Stimulated activated CD4-positive, alpha-beta T cell treated with anti-CD3 and anti-CD28 coated beads, Interleukin-4, amount 100 ng/mL, for 24 hours (primary cell): ENCODE results near the gene ZGPAT.
"Not testable (repeated sequence)": the region's sequence is repeated elsewhere in the genome, so short reads cannot be mapped to it uniquely, and the experiment has no call there.

ENCODE experiments used
- DNase-seq: peaks from one replicate; pipeline ENCODE4 v3.0.0-alpha.2; 2020

ZGPAT gene

GRCh38 chr20:63705232-63706026 is 2.4 kb upstream of the ZGPAT start:
- no peak for DNase-seq

DNA sequence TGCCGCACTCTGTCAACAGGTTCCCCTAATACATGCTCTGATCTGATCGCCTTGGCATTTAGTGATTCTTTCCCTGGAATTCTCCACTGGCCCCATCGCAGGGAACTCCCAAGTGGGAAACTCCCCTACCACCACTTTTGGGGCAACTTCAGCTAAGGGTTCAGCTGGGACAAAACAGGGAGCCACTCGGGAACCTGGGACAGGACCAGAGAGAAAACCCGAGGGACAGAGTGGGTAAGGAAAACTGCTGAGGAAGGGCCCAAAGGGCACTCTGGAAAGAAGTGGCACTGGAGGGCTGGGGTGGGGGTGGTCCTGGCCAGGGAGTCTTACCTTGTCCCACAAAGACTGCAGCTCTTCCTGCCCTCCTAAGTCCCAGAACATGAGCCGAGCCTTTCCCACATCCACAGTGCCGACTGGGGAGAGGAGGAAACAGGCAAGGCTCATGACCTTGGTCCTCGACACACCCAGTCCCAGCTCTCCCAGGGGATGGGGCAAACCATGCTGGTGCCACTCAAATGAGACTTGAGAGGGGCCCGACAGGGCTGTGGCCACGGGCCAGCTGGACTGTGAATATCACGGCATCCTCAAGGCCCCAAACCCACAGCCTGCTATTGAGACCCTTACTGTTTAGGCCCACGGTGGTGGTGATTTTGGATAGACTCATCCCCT is 1.7 kb upstream of the ZGPAT start:
- DNase-seq: no peak

GRCh38 chr20:63706852-63707557 is 834 bp upstream of the ZGPAT start:
- peak; percentile 70 for DNase-seq

- DNase-seq: no peak
Measured at GRCh38 chr20:63708301-63709148, 686 bp downstream of the ZGPAT start.

DNA sequence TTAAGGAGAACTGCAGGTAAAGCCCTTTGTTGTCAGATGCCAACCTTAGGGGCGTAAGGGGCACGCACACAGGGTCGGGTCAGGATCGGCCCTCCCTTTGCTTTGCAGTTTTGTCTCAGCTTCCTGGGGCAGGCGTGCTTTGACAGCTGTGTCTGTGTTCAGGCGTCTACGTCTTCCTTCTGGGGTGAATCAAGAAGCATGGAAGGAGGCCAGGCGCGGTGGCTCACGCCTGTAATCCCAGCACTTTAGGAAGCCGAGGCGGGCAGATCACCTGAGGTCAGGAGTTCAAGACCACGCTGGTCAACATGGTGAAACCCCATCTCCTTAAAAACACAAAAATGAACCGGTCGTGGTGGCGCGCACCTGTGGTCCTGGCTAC is 1.3 kb downstream of the ZGPAT start:
- no peak for DNase-seq

DNA sequence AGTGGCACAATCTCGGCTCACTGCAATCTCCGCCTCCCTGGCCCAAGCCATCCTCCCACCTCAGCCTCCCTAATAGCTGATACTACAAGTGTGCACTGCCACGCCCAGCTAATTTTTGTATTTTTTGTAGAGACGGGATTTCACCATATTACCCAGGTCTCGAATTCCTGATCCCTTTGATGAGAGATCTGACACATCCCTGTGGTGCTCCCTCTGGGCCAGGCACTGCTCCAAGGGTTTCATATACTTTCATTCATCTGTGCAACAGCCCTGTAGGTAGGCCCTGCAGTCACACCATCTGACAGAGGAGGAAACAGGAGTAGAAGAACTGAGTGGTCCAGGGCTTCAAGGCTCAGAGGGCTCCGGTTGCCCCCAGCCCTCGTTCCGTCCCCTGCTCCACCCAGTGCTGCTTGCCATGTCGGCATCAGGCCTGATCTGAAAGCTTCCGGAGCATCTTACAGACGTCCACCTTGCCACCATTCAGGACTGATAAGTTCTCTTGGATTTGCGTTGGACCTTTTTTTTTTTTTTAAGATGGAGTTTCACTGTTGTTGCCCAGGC is 3.3 kb downstream of the ZGPAT start:
- no peak for DNase-seq

- DNase-seq: no peak
Measured at GRCh38 chr20:63712191-63712590, 4.4 kb downstream of the ZGPAT start.

DNA sequence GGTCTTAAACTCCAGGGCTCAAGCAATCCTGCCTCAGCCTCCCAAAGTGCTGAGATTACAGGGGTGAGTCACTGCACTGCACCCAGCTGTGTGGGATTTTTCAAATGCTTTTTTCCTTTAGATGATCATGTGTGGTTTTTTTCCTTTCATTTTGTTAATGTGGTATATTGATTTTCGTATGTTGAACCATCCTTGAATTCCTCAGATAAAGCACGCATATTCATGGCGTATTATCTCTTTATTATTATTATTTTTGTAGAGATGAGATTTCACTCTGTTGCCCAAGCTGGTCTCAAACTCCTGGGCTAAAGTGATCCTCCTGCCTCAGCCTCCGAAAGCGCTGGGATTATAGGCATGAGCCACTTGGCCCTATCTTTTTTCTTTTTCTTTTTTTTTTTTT is 7.0 kb downstream of the ZGPAT start:
- DNase-seq: no peak

GRCh38 chr20:63718996-63719395 is 11.2 kb downstream of the ZGPAT start:
- DNase-seq: no peak

- not testable (repeated sequence) for DNase-seq
Measured at GRCh38 chr20:63722967-63723622, 15.3 kb downstream of the ZGPAT start.

DNA sequence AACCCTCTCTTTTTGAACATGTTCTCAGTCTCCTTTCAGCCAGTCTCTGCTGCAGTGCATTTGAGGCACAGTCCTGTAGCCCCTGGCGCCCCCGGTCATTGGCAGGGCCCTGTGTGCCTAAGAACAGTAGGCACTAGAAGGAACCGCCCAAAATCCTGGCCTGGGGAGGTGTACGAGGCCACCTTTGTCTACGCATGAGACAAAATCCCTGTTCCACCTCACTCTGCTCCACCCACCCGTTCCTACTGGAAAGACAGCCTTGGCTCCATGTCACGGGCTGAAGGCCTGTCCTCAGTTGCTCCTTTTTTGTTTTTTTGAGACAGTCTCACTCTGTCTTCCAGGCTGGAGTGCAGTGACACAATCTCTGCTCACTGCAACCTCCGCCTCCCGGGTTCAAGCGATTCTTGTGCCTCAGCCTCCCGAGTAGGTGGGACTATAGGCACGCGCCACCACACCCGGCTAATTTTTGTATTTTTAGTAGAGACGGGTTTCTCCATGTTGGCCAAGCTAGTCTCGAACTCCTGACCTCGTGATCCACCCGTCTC is 22.4 kb downstream of the ZGPAT start:
- not testable (repeated sequence) for DNase-seq

DNA sequence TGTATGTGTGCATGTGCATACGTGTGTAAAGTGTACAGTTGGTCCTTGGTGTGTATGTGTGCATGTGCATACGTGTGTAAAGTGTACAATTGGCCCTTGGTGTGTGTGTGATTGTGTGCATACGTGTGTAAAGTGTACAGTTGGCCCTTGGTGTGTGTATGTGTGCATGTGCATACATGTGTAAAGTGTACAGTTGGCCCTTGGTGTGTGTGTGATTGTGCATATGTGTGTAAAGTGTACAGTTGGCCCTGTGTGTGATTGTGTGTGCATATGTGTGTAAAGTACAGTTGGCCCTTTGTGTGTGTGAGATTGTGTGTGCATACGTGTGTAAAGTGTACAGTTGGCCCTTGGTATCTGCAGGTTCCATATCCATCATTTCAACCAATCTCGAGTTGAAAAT is 23.6 kb downstream of the ZGPAT start:
- DNase-seq: no peak

- no peak for DNase-seq
Measured at GRCh38 chr20:63732118-63733095, 24.6 kb downstream of the ZGPAT start.

- no peak for DNase-seq
Measured at GRCh38 chr20:63733117-63733516, 25.3 kb downstream of the ZGPAT start.

- DNase-seq: no peak
Measured at GRCh38 chr20:63733579-63734081, 25.8 kb downstream of the ZGPAT start.

DNA sequence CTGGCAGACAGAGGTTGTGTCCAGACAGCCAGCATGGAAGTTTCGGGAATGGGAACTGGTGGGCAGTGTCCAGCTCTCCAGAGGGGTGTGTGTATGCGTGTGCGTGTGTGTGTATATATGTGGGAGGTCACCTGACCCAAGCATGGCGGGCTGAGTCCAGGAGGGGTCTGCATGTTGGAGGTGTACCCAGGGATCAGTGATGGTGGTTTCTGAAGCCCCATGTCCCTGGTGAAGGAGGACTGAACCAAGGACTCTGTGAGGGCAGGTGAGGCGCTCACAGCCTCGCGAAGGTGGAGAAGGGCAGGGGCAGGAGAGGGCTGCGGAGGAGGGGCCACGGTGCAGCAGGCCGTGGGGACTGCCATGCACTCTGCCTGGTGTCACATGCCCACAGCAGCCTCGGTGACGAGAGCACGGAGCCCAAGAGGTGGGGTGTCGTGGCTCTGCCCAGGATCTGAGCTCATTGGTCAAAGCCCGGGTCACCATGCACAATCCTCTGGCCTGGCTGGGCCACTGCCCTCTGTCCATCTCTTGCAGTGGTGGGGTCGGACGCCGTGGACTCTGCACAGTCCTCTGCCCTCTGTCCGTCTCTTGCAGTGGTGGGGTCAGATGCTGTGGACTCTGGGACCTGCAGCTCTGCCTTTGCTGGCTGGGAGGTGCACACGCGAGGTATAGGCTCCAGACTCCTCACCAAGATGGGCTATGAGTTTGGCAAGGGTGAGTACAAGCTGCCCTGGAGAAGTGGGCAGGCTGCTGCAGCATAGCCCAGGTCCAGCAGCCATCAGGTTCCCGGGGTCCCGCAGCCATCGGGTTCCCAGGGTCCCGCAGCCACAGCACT is 26.5 kb downstream of the ZGPAT start:
- DNase-seq: no peak

DNA sequence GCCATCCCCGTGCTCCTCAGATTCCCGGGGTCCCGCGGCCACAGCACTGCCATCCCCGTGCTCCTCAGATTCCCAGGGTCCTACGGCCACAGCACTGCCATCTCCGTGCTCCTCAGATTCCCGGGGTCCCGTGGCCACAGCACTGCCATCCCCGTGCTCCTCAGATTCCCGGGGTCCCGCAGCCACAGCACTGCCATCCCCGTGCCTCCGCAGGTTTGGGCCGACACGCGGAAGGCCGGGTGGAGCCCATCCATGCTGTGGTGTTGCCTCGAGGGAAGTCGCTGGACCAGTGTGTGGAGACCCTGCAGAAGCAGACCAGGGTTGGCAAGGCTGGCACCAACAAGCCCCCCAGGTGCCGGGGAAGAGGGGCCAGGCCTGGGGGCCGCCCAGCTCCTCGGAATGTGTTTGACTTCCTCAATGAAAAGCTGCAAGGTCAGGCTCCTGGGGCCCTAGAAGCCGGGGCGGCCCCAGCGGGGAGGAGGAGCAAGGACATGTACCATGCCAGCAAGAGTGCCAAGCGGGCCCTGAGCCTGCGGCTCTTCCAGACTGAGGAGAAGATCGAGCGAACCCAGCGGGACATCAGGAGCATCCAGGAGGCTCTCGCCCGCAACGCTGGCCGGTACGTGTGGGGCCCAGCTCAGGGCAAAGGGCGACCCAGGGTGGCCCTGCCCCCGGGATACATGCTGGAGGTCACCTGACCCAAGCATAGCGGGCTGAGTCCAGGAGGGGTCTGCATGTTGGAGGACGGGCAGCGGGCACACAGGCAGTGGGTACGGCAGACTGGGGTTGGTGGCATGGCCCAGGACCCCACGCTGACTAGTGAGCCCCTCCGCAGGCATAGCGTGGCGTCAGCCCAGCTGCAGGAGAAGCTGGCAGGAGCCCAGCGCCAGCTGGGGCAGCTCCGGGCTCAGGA is 27.4 kb downstream of the ZGPAT start:
- DNase-seq: no peak
